K562 (cell line): ENCODE measurements around the gene ACTR1B.
A peak's percentile ranks its signal among the peaks of the same experiment; 100 is the strongest.

ENCODE experiments used
- CCAR2 ChIP-seq: fragments of 200-400 bp; formaldehyde crosslinking; IDR thresholded peaks from 2 replicates; pipeline ENCODE4 v1.6.1; 2017; ENCODE audit warnings: mild to moderate bottlenecking, low read depth, low read length
- HES1 ChIP-seq: fragments of 450-650 bp; IDR thresholded peaks from 2 replicates; pipeline ENCODE4 v1.6.1; 2016; ENCODE audit warnings: low read depth, mild to moderate bottlenecking, moderate library complexity
- KDM1A ChIP-seq, 2 experiments: fragments of 450-650 bp; IDR thresholded peaks; 2 replicates each; pipeline ENCODE4 v1.6.1; 2016; ENCODE audit warnings: mild to moderate bottlenecking in 2 of 2
- TARDBP ChIP-seq: fragments of 450-650 bp; IDR thresholded peaks from 2 replicates; pipeline ENCODE4 v1.6.1; 2016
- TF ChIP-seq, protein P1 (sequence below): fragments of 250-450 bp; sonication (Bioruptor Pico); IDR thresholded peaks from 2 replicates; pipeline ENCODE4 v1.8.0; 2021; ENCODE audit warnings: mild to moderate bottlenecking, moderate library complexity

GRCh38 chr2:97711394-97711711, 47.5 kb upstream of the ACTR1B start:
- no peak for TF ChIP-seq CCAR2
- TF ChIP-seq HES1 = no peak
- no peak for TF ChIP-seq TARDBP
- peak in 1 of 2 experiments; percentile 50; a peak in 1 of 4 replicates for TF ChIP-seq KDM1A (IDR thresholded peaks at IDR 0.05)
- TF ChIP-seq, protein P1, sequence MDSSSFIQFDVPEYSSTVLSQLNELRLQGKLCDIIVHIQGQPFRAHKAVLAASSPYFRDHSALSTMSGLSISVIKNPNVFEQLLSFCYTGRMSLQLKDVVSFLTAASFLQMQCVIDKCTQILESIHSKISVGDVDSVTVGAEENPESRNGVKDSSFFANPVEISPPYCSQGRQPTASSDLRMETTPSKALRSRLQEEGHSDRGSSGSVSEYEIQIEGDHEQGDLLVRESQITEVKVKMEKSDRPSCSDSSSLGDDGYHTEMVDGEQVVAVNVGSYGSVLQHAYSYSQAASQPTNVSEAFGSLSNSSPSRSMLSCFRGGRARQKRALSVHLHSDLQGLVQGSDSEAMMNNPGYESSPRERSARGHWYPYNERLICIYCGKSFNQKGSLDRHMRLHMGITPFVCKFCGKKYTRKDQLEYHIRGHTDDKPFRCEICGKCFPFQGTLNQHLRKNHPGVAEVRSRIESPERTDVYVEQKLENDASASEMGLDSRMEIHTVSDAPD = no peak
